GM18526 (cell line): ENCODE measurements around the gene GRIK2.

Source experiments
- POLR2A ChIP-seq: IDR thresholded peaks from 3 replicates; pipeline ENCODE4 v1.6.1; 2011; ENCODE audit not compliant: insufficient read length; ENCODE audit errors: extremely low read depth

Gene GRIK2

GRCh38 chr6:101853231-101854085 lies 459.9 kb downstream of the GRIK2 start:
- TF ChIP-seq POLR2A: no peak

- TF ChIP-seq POLR2A: no peak
These were observed 482.9 kb downstream of the GRIK2 start for GRCh38 chr6:101876431-101876830.

- no peak for TF ChIP-seq POLR2A
These were observed 485.2 kb downstream of the GRIK2 start for GRCh38 chr6:101878554-101879276.

DNA sequence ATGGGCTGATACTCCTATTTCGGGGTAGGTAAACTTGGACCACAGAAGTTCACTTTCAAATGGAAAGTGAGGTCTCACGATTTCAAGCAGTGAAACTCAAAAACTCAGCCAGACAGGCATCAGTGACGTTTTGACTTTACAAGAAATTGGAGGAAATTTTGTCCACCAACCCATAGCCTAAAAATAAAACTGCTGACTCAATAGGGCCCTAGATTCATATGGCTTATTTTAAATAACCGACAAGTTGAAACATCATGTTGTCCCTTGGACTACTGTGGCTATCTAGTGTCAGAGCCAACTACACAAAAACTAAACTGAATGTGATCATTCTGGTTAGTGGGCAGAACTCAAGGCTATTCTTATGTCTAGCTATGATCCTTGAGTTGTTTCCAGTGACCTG lies 486.3 kb downstream of the GRIK2 start:
- no peak for TF ChIP-seq POLR2A

GRCh38 chr6:101883505-101883904 lies 490.0 kb downstream of the GRIK2 start:
- no peak for TF ChIP-seq POLR2A

GRCh38 chr6:101887532-101887931 lies 494.0 kb downstream of the GRIK2 start:
- TF ChIP-seq POLR2A: no peak

DNA sequence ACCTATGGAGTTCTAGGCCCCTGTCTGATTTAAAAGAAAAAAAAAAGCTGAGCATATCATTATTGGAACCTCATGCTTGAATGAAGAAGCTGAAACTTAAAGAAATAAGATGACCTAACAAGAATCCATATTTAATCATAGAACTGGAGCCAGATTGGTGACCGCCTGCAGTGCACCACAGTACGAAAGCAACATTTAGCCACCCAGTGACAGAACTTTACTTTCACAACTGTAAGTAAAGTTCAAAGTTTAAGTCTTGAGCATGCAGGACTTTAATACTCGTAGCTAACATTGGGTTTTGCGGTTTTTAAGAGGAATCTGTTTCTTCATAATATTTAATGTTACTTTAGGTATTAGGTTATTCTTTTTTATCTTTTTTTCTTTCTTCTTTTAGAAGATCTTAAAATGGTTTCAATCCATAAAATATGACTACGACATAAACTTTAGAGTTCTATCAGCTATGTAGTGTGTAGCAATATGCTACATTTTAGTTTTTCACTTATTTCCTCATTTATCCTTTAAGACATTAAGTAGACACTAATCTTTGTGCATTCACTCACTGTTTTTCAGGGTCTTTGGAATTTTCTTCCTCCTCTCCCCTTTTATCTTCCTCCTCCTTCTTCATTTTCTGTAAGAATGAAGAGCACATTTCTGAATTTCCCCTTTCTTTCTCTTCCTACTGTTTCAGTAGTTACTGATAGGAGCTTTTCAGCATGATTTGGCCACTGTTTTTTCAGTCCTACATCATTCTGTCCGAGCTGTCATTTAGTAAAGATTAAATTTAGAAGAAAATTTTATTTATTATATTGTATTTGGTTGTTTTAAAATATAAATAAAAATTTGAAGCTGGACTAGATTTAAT lies 514.1 kb downstream of the GRIK2 start:
- no peak for TF ChIP-seq POLR2A

- TF ChIP-seq POLR2A: no peak
These were observed 515.9 kb downstream of the GRIK2 start for GRCh38 chr6:101909366-101909765.

DNA sequence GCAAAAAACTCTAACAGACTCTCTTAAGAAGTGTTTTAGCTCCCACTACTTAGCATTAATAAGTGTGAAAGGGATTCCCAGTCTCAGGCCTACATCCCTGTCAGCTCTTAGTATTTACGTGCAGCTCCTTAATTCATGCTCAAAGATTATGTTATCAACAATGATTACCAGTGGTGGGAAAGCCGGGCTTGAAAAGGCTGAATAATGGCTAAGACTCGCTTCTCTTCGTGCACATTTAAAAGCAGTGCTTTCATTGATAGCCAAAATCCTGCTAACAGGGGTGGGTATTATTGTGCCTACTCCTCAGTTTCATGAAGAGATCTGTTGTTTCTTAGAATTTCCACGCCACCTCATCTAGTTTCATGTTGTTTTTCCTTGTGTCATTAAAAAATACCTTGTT lies 518.8 kb downstream of the GRIK2 start:
- no peak for TF ChIP-seq POLR2A

- no peak for TF ChIP-seq POLR2A
These were observed 525.0 kb downstream of the GRIK2 start for GRCh38 chr6:101918471-101918870.

DNA sequence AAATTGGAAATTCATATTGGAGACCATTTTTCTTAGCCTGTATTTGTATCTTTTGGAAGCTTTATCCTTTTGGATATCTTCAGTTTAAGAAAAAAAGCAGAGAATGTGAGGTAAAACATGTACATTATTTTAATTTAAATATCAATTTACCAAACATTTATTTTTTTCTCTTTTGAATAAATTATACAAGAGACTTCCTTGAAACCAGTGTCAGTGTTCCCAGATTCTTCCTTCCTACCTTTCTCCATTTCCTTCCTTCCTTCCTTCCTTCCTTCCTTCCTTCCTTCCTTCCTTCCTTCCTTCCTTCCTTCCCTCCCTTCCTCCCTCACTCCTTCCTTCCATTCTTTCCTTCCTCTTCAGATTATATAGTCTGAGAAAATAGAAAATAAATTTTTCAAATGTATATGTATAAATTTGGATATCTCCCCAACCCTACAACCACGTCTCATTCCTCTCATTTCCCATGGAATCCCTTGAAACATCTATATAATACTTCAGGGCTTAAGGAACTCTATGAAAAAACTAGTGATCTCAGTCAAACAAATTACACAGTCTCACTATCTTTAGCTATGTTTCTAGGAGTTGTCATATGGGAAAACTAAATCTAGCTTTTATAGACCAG lies 528.4 kb downstream of the GRIK2 start:
- no peak for TF ChIP-seq POLR2A

GRCh38 chr6:101926149-101926925 lies 532.8 kb downstream of the GRIK2 start:
- no peak for TF ChIP-seq POLR2A

- no peak for TF ChIP-seq POLR2A
These were observed 538.3 kb downstream of the GRIK2 start for GRCh38 chr6:101931766-101932165.

DNA sequence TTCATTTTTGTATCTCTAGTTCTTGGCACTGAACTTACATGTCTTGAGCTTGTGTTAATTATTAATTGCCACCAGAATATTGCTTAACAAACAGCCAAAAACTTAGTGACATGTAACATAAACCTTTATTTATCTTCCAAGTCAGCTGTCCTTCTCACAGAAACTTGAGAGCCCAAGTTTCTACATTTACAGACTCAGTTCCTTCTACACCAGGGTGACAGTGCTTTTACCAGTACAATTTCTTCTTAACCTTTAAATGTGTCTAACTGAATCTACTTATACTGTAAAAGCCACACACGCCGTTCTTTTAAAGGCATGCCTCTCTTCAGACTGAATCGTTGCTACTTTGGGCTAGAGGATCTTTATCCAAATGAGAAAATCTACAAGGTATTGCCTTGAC lies 539.2 kb downstream of the GRIK2 start:
- no peak for TF ChIP-seq POLR2A
